Dermis microvascular lymphatic vessel endothelial cell (primary cell): ENCODE measurements around the gene CHRFAM7A. TPM values are rescaled to one million over a fixed set of nuclear protein-coding genes. Genes with fewer than 3 reads are reported as not detected.
"Not testable (repeated sequence)": the region's sequence is repeated elsewhere in the genome, so short reads cannot be mapped to it uniquely, and the experiment has no call there.

Source experiments
- DNase-seq, 2 donors: peaks; one replicate each; pipeline versions ENCODE4 v3.0.0 to v3.0.0-alpha.2; 2010; ENCODE audit warnings: low read depth in 2 of 2
- total RNA-seq: library from RNA; depleted of rRNA; stranded (reverse); fragments of >200 nt; gene quantifications from 2 replicates; pipeline ENCODE4 v1.2.1, GENCODE V29; 2014

Gene CHRFAM7A
- 0.76 and 1.7 TPM in 2 replicates for total RNA-seq

DNA sequence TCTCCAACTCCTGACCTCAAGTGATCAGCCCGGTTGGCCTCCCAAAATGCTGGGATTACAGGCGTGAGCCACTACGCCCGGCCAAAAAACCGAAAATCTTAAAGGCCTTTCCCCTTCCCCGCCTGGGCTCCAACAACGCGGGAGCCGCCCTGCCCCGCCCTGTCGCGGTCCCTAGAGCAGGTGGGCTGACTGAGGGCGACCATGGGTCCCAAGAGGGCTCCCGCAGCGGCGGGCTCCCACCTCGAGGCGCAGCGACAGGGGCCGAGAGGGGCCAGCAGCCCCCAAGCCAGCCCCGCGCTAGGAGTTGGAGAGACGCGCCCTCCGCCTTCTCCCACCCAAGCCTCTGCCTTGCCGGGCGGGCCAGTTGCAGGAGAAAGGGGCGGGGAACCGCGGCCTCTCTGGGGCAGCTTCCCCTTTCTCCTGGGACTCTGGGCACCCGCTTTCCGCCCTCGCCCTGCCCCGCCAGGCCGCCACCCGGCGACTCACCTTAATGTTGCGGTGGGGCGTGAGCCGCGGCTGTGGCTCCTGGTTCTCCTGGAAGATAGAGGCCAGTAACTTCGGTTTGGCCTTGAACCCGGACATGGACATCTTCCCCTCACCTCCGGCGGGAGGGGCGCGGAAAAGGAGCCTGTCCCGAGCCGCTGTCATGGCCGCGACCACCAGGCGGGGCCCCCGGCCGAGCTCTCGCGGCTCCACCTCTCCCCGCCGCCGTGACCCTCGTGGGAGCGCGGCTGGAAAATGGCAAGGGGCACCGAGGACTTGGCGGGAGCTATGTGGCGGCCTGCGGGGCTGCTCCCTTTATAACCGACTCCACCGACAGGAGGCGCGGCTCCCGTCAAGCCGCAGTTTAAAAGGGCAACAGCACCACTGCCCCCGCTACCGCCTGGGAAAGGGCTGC is at the start of gene CHRFAM7A:
TSS of gene CHRFAM7A (minus strand) at position 775 of the 898 bp plus-strand sequence. CDS start 10,189 bp downstream, outside the sequence.
- not testable (repeated sequence) for DNase-seq

DNA sequence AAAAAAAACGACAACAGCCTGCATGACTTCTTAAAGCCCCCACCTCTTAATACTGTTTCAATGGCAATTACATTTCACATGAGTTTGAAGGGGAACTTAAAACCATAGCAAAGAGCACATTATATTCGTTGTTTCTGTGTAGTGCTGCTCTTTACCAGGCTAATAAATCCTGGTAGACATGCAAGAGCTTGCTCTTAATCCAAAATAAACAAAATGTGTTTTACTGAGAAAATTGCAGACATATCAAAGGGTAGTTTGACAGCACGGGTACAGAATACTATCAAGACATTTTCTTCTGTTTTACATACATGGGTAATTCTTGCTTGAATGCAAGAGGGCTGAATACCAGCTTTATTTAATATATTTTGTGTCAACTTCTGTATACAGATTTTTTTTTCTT is 45.0 kb upstream of the CHRFAM7A start:
- DNase-seq = not testable (repeated sequence)

DNA sequence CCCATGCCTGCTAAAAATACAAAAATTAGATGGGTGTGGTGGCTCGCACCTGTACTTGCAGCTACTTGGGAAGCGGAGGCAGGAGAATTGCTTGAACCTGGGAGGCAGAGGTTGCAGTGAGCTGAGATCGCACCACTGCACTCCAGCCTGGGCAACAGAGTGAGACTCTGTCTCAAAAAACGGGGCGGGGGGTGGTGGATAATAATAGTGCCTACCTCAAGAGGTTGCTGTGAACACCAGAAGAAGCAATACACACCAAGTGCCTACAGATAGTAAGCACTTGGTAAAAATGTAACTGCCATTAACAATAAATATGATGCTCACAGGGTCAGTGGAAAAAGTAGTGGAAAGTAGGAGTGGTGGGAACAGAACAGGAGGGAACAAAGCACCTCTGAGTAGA is 42.5 kb upstream of the CHRFAM7A start:
- DNase-seq = not testable (repeated sequence)

DNA sequence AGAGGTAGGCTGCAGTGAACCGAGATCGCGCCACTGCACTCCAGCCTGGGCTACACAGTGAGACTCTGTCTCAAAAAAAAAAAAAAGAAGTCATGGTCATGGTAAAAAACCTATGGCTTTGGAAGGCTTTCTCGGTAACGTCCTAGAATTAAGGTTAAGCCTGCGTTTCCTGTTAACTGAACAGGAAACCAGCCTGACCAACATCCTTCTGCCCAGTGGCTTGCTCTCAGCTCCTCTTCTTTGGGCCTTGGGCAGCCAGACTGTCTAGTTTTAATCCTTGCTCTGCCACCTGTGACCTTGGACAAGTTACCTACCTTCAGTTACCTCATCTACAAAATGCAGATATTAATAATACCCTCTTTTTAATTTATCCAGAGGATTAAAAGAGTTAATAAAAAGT is 27.4 kb upstream of the CHRFAM7A start:
- DNase-seq = not testable (repeated sequence)

DNA sequence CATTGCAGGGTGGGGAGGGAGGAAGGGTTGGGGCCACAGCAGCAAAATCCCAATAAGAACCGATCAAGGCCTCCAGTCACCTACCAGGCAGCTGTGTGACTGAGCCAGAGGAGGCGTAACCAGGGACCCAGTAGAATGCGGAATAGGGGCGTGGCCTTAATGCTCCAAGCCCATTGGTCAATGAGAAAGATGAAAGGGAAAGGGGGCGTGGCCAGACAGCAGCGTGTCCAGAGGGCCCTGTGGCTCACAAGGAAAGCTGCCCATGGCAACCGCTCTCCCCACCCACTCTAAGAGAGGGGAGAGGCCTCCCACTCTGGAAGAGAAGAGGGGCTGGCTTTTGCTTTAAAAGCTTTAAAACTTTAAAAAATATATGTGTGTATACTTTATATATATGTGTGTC is 20.8 kb upstream of the CHRFAM7A start, which contains the start of gene GOLGA8R:
TSS of gene GOLGA8R (minus strand) at position 101 of the 400 bp plus-strand sequence. CDS start at position 3, 98 bp downstream.
- not testable (repeated sequence) for DNase-seq

DNA sequence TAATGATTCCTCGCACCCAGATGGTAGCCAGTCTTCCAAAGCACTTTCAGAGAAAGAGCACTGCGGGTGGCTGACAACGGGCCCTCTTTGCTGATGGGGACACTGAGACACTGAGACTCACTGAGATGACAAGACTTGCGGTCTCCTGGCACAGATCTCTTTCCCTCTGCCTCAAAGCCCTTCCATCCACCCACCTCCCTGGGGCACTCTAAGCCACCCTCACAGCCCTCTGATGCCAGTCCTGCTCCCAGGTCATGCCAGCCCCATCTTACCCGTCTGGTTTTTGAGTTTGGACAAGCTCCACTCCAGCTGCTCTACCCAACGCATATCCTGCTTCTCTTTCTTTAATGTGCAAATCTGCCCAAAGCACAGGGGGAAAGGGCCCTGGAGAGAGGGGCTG is 14.3 kb upstream of the CHRFAM7A start:
- not testable (repeated sequence) for DNase-seq

DNA sequence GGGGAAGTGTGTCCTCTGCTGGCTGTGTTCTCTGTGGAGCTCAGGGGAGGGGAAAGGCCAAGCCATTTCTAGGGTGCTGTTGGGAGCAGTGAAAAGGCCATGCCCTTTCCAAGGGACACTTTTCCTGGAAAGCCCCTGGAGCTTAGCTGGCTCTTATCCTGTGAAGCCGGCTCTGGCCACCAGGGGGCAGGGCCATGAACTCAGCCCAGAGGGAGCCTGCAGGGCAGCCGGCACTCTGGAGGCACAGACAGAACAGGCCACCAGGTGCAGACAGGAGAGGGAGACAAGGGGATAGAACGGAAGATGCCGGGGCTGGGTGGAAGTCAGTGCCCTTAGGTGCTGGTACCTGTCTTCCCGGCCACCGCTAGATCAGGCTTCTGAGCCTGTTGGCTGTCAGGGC is 5.6 kb upstream of the CHRFAM7A start:
- not testable (repeated sequence) for DNase-seq

DNA sequence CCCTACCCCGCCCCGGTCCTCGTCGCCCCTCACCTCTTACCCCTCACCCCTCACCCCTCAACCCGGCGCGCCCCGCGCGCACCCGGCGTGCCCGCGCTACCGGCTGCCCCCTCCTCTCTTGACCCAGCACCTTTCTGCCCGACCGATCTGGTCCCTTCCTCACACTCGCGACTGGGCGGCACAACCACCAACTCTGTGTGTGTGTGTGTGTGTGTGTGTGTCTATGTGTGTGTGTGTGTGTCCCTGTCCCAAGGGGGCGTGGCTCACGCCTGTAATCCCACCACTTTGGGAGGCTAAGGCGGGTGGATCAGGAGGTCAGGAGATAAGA is 288 bp upstream of the CHRFAM7A start:
- DNase-seq = not testable (repeated sequence)

DNA sequence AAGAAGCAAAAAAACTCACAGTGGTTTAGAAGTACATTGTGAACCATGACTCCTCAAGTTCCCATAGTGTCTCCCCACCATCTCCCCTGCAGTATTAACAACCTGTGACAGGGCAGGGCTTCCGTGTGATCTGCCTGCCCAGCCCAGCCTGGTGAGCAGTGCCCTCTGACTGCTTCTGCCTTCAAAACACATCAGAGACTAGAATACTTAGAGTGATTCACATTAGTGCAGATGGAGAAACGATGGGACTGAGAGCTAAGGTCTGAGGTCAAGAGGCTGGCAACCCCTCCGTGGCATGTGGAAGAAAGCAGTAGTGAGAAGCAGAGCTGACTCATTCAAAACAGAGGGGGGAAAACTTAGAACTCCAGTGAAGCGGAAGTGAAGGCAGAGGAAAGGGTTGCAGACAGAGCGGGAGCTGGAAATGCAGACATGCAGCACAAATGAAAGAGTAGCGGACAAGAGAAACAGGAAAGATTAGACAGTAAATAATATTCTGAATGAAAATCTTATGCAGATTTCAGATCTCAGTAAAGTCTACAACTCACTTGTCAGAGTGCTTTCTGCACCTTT is 6.9 kb downstream of the CHRFAM7A start:
- DNase-seq = not testable (repeated sequence)

DNA sequence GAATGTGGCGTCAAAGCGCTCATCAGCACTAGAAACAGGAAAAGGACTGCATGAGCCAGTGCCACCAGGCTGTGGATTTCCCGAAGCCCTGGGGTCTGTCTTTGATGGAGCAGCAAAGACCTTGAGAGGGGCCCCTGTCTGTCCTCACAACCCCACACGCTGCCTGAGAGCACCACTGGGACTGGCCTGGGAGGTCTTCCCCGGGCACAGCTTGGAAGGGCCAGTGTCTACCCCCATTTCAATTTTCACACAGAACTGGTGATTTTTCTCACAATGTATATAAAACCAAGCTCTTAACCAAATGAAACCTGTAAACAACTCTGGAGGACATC is 16.3 kb downstream of the CHRFAM7A start:
- not testable (repeated sequence) for DNase-seq

DNA sequence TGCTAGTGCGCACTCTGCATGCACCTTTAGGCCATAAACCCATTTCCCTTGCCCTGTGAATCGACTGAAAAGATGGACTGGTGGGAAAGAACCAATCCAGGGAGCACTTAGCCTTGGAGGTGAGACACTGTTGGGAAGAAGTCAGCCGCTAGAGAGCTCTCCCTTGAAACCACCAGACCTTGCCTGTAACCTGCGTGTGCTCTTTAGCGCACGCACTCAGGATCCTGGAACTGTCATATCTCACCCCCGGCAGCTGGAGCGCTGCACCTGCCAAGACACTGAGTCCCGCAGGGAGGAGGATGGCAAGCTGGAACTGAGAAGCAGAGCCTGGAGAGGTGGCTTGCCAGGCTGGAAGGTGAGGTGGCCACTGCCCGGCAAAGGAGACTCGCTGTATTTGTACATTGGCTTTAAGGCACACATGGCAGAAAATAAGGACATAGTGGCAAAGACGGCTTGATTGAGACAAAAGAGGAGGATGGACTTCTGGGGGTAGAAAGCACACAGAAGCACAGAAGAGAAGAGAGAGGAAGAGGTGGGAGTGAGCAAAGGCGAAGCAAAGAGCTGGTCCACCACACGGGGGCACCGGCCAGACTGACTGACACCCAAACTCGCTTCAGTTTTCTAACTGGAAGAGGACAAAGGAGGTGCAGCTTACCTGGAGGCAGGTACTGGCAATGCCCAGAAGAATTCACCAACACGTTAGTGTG is 16.8 kb downstream of the CHRFAM7A start:
- DNase-seq = not testable (repeated sequence)

DNA sequence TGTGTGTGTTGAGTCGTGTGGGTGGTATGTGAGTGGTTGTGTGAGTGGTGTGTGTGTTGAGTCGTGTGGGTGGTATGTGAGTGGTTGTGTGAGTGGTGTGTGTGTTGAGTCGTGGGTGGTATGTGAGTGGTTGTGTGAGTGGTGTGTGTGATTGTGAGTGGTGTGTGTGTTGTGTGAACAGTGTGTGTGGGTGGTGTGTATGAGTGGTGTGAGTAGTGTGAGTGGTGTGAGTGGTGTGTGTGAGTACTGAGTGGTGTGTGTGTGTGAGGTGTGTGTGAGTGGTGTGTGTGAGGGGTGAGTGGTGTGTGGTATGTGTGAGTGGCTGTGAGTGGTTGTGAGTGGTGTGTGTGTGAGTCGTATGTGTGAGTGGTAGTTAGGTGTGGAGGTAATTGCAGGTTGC is 17.5 kb downstream of the CHRFAM7A start:
- DNase-seq = not testable (repeated sequence)

DNA sequence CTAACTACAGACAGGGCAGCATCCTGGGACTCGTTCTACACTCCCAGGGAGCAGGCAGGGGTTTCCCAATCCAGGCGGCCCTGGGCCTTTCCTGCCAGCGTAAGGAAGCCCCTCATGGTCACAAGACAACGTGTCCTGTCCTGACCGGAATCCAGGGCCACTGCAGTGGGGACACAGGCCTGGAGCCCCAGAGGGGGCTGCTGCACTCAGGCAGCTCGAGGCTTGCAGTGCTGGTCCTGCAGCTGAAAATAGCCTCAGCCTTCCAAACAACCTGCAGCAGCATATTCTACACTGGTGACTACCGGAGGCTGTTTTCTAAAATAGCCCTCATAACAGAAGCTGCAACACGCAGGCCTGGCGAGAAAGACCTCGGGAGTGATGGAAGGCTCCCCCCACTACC is 18.5 kb downstream of the CHRFAM7A start:
- DNase-seq = not testable (repeated sequence)

DNA sequence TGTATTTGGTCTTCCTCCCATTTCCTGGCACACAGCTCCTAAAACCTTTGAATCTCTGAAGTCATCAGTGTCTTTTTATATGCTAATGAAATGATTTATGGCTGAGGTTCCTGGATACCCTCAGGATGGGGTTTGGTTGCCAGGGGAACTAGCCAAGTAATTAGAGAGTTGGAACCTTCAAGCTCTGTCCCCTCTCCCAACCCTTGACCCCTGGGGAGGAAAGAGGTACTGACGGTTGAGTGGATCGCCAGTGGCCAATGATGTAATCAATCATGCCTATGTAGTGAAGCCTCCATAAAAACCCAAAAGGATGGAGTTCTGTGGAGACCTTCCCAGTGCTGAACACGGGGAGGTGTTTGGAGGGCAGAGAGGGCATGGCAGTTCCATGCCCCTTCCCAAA is 25.1 kb downstream of the CHRFAM7A start:
- DNase-seq = not testable (repeated sequence)

DNA sequence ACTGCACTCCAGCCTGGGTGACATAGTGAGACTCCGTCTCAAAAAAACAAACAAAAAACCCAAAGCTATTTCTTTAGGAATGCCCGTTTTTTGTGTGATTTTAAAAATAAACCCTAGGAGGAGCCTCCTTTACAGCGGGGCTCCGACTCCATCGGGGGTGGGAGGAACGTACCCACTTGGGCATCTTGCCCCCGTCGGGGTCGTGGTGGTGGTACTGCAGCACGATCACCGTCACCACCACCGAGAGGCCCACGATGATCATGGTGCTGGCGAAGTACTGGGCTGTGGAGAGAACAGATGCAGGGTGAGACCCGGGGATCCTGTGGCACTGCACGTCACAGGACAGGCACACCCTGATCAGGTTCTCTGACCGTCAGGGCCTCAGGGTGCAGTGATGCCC is 26.1 kb downstream of the CHRFAM7A start:
- not testable (repeated sequence) for DNase-seq

DNA sequence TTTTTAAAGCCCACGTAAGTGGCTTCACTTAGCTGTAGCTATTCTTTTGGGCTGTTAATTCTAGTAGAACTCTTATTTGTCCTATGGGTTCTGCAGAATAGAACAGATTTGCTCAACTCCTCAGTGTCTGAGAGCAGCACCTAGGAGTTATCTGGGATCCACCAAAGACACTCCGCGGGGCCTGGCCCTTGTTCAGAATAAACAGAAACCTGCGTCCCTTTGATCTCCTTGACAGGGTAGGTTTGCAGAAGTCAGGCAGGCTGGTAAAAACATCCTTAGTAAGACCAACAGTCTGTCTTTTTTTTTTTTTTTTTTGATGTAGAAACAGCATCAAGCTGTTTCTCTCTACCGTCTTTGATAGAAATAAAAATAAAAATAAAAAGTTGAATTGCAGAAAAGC is 31.9 kb downstream of the CHRFAM7A start:
- not testable (repeated sequence) for DNase-seq

DNA sequence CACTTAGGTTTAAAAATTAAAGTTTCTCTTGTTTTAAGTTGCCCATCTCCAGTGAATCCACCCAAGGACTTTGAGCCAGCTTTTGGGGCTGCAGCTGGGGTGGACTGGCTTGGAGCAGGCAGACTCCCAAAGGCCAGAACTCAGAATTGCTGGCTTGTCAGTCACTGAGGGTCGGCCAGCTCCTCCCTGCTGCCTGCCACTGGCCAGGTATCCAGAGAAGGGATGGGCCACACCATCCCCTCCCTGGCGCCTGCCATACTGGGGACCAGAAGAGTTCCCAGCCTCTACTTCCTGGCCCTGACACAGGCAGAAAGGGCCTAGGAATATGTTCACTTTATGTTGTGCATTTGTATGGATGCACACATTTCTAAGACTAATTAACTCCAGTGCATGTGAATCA is 32.4 kb downstream of the CHRFAM7A start:
- not testable (repeated sequence) for DNase-seq

DNA sequence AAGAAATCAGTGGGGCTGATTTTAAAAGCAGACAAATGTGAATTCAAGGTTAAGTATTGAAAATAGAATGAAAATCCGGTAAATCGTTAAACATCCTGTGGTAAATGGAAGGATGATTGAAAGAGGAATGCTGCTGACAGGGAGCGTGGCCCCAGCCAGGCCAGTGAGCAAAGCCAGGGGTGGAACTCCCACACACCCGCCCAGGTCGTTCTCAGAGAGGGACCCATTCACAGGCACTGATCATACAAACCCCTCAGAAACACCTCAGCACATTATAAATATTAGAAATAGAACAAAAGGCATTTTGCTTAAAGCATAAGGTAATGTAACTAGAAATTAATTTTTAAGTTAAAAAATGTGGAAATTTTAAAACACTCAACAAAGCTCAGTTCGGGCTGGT is 38.3 kb downstream of the CHRFAM7A start:
- DNase-seq = not testable (repeated sequence)

DNA sequence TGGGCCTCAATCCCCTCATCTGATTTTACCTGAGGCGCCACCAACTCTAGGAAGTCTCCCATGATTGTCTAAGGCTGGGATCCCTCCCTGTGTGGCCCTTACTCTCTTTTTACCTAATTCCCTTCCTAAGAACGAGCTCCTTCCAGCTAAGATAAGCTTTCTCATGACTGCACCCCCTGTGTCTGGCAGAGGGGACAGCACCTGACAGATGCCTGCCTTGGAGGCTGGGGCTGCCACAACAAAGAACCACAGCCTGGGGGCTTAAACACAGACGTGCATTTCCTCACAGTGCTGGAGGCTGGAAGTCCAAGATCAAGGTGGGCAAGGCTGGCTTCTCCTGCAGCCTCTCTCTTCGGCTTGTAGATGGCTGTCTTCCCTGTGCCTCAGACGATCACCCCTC is 43.5 kb downstream of the CHRFAM7A start:
- not testable (repeated sequence) for DNase-seq

DNA sequence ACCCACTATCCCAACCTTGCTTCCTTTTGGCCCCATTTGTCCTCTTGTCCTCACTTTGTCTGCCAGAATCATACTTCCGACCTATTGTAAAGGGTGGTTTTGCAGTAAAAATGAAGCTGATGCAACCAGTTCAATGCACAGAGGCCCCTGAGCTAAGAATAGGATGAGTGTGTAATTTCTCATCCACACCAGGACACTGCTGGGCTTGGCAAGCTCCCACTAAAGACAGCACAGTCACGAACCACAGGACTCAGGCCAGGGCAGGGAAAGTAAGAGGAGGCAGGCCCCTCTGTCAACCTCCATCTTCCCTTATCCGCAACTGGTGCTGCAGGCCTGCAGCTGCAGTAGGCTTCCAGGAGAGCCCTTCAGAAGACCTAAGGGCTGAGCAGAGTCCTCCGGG is 56.8 kb downstream of the CHRFAM7A start:
- not testable (repeated sequence) for DNase-seq

DNA sequence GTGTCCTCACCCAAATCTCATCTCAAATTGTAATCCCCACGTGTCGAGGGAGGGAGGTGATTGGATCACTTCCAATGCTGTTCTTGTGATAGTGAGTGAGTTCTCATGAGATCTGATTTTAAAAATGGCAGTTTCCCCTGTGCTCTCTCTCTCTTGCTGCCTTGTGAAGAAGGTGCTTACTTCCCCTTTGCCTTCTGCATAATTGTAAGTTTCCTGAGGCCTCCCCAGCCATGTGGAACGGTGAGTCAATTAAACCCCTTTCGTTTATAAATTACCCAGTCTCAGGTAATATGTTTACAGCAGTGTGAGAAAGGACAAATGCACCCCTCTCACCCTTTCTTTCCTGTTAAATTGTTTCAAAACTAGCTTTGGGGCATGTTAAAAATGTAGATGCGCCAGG is 59.2 kb downstream of the CHRFAM7A start:
- not testable (repeated sequence) for DNase-seq

DNA sequence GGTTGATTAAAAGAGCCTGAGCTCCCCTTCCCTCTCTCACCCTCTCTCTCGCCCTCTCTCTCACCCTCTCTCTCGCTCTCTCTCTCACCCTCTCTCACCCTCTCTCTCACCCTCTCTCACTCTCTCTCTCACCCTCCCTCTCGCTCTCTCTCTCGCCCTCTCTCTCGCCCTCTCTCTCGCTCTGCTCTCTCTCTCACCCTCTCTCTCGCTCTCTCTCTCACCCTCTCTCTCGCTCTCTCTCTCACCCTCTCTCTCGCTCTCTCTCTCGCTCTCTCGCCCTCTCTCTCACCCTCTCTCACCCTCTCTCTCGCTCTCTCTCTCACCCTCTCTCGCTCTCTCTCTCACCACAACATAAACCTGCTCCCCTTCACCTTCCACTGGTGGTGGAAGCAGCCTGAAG is 67.2 kb downstream of the CHRFAM7A start:
- not testable (repeated sequence) for DNase-seq
